Esophagus muscularis mucosa (tissue), 4 donors: ENCODE results near the gene TNFRSF14. TPM values are rescaled to one million over a fixed set of nuclear protein-coding genes. Genes with fewer than 3 reads are reported as not detected.

Experiments used
- DNase-seq: peaks from one replicate; pipeline ENCODE4 v3.0.0-alpha.2; 2017; ENCODE audit errors: extremely low spot score
- H3K27ac ChIP-seq, 4 donors: fragments of 200-600 bp; sonication (generic); replicated peaks in 1 of 4; 1 replicate in 3 of 4; 2 replicates in 1 of 4; pipeline ENCODE4 v1.5.1; 2016 to 2019; ENCODE audit warnings: mild to moderate bottlenecking in 1 of 4
- H3K27me3 ChIP-seq, 4 donors: fragments of 200-600 bp; sonication (generic); one replicate each; pipeline versions ENCODE4 v1.5.1 to v1.6.0; 2016 to 2019
- H3K36me3 ChIP-seq, 4 donors: fragments of 200-600 bp; sonication (generic); one replicate each; pipeline ENCODE4 v1.5.1; 2016 to 2019
- H3K4me1 ChIP-seq, 4 donors: fragments of 200-600 bp; sonication (generic); one replicate each; pipeline ENCODE4 v1.5.1; 2016 to 2019
- H3K4me3 ChIP-seq, 4 donors: fragments of 200-600 bp; sonication (generic); 1 replicate in 2 of 4; 2 replicates in 2 of 4; pipeline ENCODE4 v1.5.1; 2016 to 2019; ENCODE audit warnings: mild to moderate bottlenecking in 4 of 4, moderate library complexity in 1 of 4
- H3K9me3 ChIP-seq, 4 donors: fragments of 200-600 bp; sonication (generic); 1 replicate in 3 of 4; 2 replicates in 1 of 4; pipeline ENCODE4 v1.5.1; 2016 to 2019
- CTCF ChIP-seq, 3 experiments: fragments of 200-600 bp in 2 of 3; fragments of 450-650 bp in 1 of 3; sonication (generic) in 2 of 3; IDR thresholded peaks; one replicate each; pipeline ENCODE4 v1.5.1; 2017 to 2019; ENCODE audit warnings: antibody characterized with exemption in 3 of 3, mild to moderate bottlenecking in 2 of 3, moderate library complexity in 1 of 3
- EP300 ChIP-seq: sonication (generic); formaldehyde crosslinking; IDR thresholded peaks from one replicate; pipeline ENCODE4 v1.6.1; 2017; ENCODE audit warnings: antibody characterized with exemption
- POLR2A ChIP-seq: fragments of 450-650 bp; IDR thresholded peaks from one replicate; pipeline ENCODE4 v1.6.1; 2017; ENCODE audit warnings: antibody characterized with exemption, moderate library complexity, mild to moderate bottlenecking, low read depth
- POLR2AphosphoS5 ChIP-seq, 2 donors: sonication (generic); formaldehyde crosslinking; IDR thresholded peaks; one replicate each; pipeline ENCODE4 v1.6.1; 2017; ENCODE audit warnings: antibody characterized with exemption in 2 of 2
- WGBS: methylation state at CpG from one replicate; pipeline ENCODE4 v1.1.5; 2018; 5-methylcytosine and 5-hydroxymethylcytosine counted together
- intact Hi-C: fragments of 100-400 bp; cut with DNase I; formaldehyde crosslinking; loops from one replicate; pipeline ENCODE4 v1.15.1; 2023
- total RNA-seq, 4 donors: library from RNA; depleted of rRNA; stranded (reverse); fragments of >200 nt; gene quantifications; one replicate each; pipeline versions ENCODE4 v1.1.0 to v1.2.1, GENCODE V29; 2016

The TNFRSF14 gene
- total RNA-seq, 4 donors from 2014 or later, result 26.2 to 49.2 (median 42.5) TPM

- DNase-seq, result no peak
- TF ChIP-seq EP300 (no peak), POLR2AphosphoS5 (IDR thresholded peaks at IDR 0.05) (no peak), POLR2A (no peak), CTCF (IDR thresholded peaks at IDR 0.05) (no peak)
- peaks cover 49 to 59% (median 50%) of the 10 kb centered on the region in 4 donors for H3K4me1 ChIP-seq
- peaks cover 7 to 84% (median 42%) of the 10 kb centered on the region in 4 donors for H3K27me3 ChIP-seq
- WGBS, result 14% methylated on average over 13 of the region's 30 CpGs
- intact Hi-C loops, result no loop called here
- H3K9me3 ChIP-seq, result no peaks in the 10 kb centered on the region
- H3K4me3 ChIP-seq, result peak overlapping the region; percentile 42 to 57 (median 44)
- no peak overlapping the region for H3K27ac ChIP-seq
- no peaks in the 10 kb centered on the region for H3K36me3 ChIP-seq
These were observed 25.4 kb upstream of the TNFRSF14 start for GRCh38 chr1:2530513-2531361.

GRCh38 chr1:2532485-2533160 is 23.5 kb upstream of the TNFRSF14 start:
- no peak for DNase-seq
- no peak for TF ChIP-seq CTCF (IDR thresholded peaks at IDR 0.05)
- no peak for TF ChIP-seq POLR2AphosphoS5 (IDR thresholded peaks at IDR 0.05)
- TF ChIP-seq EP300, result no peak
- 65% methylated on average over 4 of the region's 23 CpGs for WGBS
- H3K36me3 ChIP-seq, result no peaks in the 10 kb centered on the region
- H3K4me3 ChIP-seq, result no peak overlapping the region
- peaks cover 37 to 45% (median 38%) of the 10 kb centered on the region in 4 donors for H3K4me1 ChIP-seq
- H3K9me3 ChIP-seq, result no peaks in the 10 kb centered on the region
- no peak overlapping the region for H3K27ac ChIP-seq
- H3K27me3 ChIP-seq, result peaks cover 7 to 99% (median 42%) of the 10 kb centered on the region in 4 donors
- intact Hi-C loops, result no loop called here

- no peak for DNase-seq
- Histone ChIP-seq H3K4me1 (peaks cover 30 to 37% (median 30%) of the 10 kb centered on the region in 4 donors), H3K27ac (no peak overlapping the region), H3K4me3 (no peak overlapping the region), H3K27me3 (peaks cover 7 to 99% (median 37%) of the 10 kb centered on the region in 4 donors), H3K36me3 (no peaks in the 10 kb centered on the region), H3K9me3 (no peaks in the 10 kb centered on the region)
- WGBS, result 75% methylated on average over 9 of the region's 11 CpGs
- TF ChIP-seq EP300, result no peak
- TF ChIP-seq POLR2A, result no peak
- no peak for TF ChIP-seq POLR2AphosphoS5 (IDR thresholded peaks at IDR 0.05)
- TF ChIP-seq CTCF (IDR thresholded peaks at IDR 0.05), result no peak
- intact Hi-C loops, result no loop called here
These were observed 22.8 kb upstream of the TNFRSF14 start for GRCh38 chr1:2533365-2533764.

GRCh38 chr1:2534315-2534686 is 21.9 kb upstream of the TNFRSF14 start:
- Histone ChIP-seq H3K36me3 (no peaks in the 10 kb centered on the region), H3K4me3 (no peak overlapping the region), H3K27me3 (peaks cover 7 to 99% (median 30%) of the 10 kb centered on the region in 4 donors), H3K4me1 (peaks cover 21 to 28% (median 22%) of the 10 kb centered on the region in 4 donors), H3K9me3 (no peaks in the 10 kb centered on the region), H3K27ac (no peak overlapping the region)
- 51% methylated on average over 5 of the region's 7 CpGs for WGBS
- no peak for TF ChIP-seq POLR2A
- intact Hi-C loops, result no loop called here
- DNase-seq, result no peak

- intact Hi-C loops, result no loop called here
- Histone ChIP-seq H3K36me3 (no peaks in the 10 kb centered on the region), H3K4me3 (no peak overlapping the region), H3K27ac (no peak overlapping the region), H3K4me1 (peaks cover 15 to 22% (median 18%) of the 10 kb centered on the region in 4 donors), H3K9me3 (no peaks in the 10 kb centered on the region), H3K27me3 (peaks cover 7 to 100% (median 31%) of the 10 kb centered on the region in 4 donors)
- no peak for DNase-seq
- TF ChIP-seq POLR2A (no peak), EP300 (no peak), POLR2AphosphoS5 (IDR thresholded peaks at IDR 0.05) (no peak), CTCF (IDR thresholded peaks at IDR 0.05) (no peak)
- 49% methylated on average over 11 of the region's 18 CpGs for WGBS
These were observed 21.3 kb upstream of the TNFRSF14 start for GRCh38 chr1:2534687-2535441.
